K562 (cell line): Measurements from ENCODE around the gene GAL3ST1. TPM values are rescaled to one million over a fixed set of nuclear protein-coding genes. Genes with fewer than 3 reads are reported as not detected.

ENCODE experiments used
- ARID2 ChIP-seq: fragments of 450-650 bp; IDR thresholded peaks from 2 replicates; pipeline ENCODE4 v1.6.1; 2017; ENCODE audit warnings: antibody characterized with exemption, mild to moderate bottlenecking
- CTCFL ChIP-seq: IDR thresholded peaks from 2 replicates; pipeline ENCODE4 v1.6.1; 2011; ENCODE audit warnings: borderline replicate concordance, low read depth, mild to moderate bottlenecking, moderate library complexity, low read length; ENCODE audit not compliant: insufficient read depth, poor library complexity, severe bottlenecking
- E2F4 ChIP-seq: sonication (generic); formaldehyde crosslinking; IDR thresholded peaks from 2 replicates; pipeline ENCODE4 v1.8.0; 2022; ENCODE audit warnings: mild to moderate bottlenecking, low read depth, missing genetic modification reagents
- GABPA ChIP-seq: fragments of 200-800 bp; sonication (Bioruptor generic); conservative IDR thresholded peaks from 2 replicates; pipeline ENCODE4 v1.6.1; 2016; ENCODE audit warnings: low read depth, missing genetic modification characterization, missing compliant biosample characterization
- GABPB2 ChIP-seq: fragments of 250-450 bp; sonication (Bioruptor Pico); conservative IDR thresholded peaks from 2 replicates; pipeline ENCODE4 v1.5.1; 2021; ENCODE audit warnings: mild to moderate bottlenecking
- HES1 ChIP-seq: fragments of 450-650 bp; IDR thresholded peaks from 2 replicates; pipeline ENCODE4 v1.6.1; 2016; ENCODE audit warnings: low read depth, mild to moderate bottlenecking, moderate library complexity
- HOXB6 ChIP-seq: fragments of 250-450 bp; sonication (Bioruptor Pico); IDR thresholded peaks from 2 replicates; pipeline ENCODE4 v1.5.1; 2022; ENCODE audit warnings: mild to moderate bottlenecking, borderline replicate concordance
- LEF1 ChIP-seq: fragments of 450-650 bp; IDR thresholded peaks from 2 replicates; pipeline ENCODE4 v1.6.1; 2016; ENCODE audit warnings: mild to moderate bottlenecking
- MCM7 ChIP-seq, 2 experiments: fragments of 450-650 bp; IDR thresholded peaks; 2 replicates each; pipeline ENCODE4 v1.6.1; 2016 to 2018
- NFIX ChIP-seq: fragments of 250-450 bp; sonication (Bioruptor Pico); IDR thresholded peaks from 2 replicates; pipeline ENCODE4 v1.4.0; 2020; ENCODE audit warnings: low read depth, mild to moderate bottlenecking, moderate library complexity
- POLR2H ChIP-seq: IDR thresholded peaks from 2 replicates; pipeline ENCODE4 v1.6.1; 2016; ENCODE audit warnings: missing genetic modification characterization, low read depth, mild to moderate bottlenecking, control low read depth, missing compliant biosample characterization, moderate library complexity
- PTRF ChIP-seq: fragments of 450-650 bp; IDR thresholded peaks from 2 replicates; pipeline ENCODE4 v1.6.1; 2016; ENCODE audit warnings: mild to moderate bottlenecking, missing genetic modification characterization, missing compliant biosample characterization
- SPI1 ChIP-seq: IDR thresholded peaks from 2 replicates; pipeline ENCODE4 v1.6.1; 2011; ENCODE audit warnings: low read depth, low read length, control low read depth, borderline replicate concordance
- STAT6 ChIP-seq: sonication (generic); formaldehyde crosslinking; IDR thresholded peaks from 2 replicates; pipeline ENCODE4 v1.8.1; 2023; ENCODE audit warnings: mild to moderate bottlenecking, missing genetic modification reagents
- SUPT5H ChIP-seq: fragments of 450-650 bp; IDR thresholded peaks from 2 replicates; pipeline ENCODE4 v1.6.1; 2016
- ZFPM2 ChIP-seq: fragments of 250-450 bp; sonication (Bioruptor Pico); IDR thresholded peaks from 2 replicates; pipeline ENCODE4 v1.5.1; 2022; ENCODE audit warnings: mild to moderate bottlenecking
- ZKSCAN3 ChIP-seq: fragments of 250-450 bp; sonication (Bioruptor Pico); IDR thresholded peaks from 2 replicates; pipeline ENCODE4 v1.4.0; 2020
- ZNF212 ChIP-seq: fragments of 450-650 bp; formaldehyde crosslinking; IDR thresholded peaks from 2 replicates; pipeline ENCODE4 v1.4.0; 2020; ENCODE audit warnings: mild to moderate bottlenecking
- ZNF274 ChIP-seq: IDR thresholded peaks from 2 replicates; pipeline ENCODE4 v1.6.1; 2011; ENCODE audit warnings: low read depth, mild to moderate bottlenecking, low read length, moderate library complexity, borderline replicate concordance
- ZNF282 ChIP-seq: sonication (generic); formaldehyde crosslinking; IDR thresholded peaks from 2 replicates; pipeline ENCODE4 v1.8.1; 2023; ENCODE audit warnings: missing genetic modification reagents
- ZNF316 ChIP-seq: fragments of 450-650 bp; IDR thresholded peaks from 2 replicates; pipeline ENCODE4 v1.6.1; 2016
- ZNF445 ChIP-seq: fragments of 250-450 bp; sonication (Bioruptor Pico); IDR thresholded peaks from 2 replicates; pipeline ENCODE4 v1.4.0; 2020; ENCODE audit warnings: low read depth, mild to moderate bottlenecking, moderate library complexity
- ZNF584 ChIP-seq: fragments of 200-800 bp; sonication (Bioruptor generic); IDR thresholded peaks from 2 replicates; pipeline ENCODE4 v1.6.1; 2016; ENCODE audit warnings: low read depth, mild to moderate bottlenecking, missing genetic modification characterization, missing compliant biosample characterization
- polyA plus RNA-seq, 8 experiments: library from polyadenylated mRNA; depleted of rRNA in 4 of 8; stranded (reverse) in 5 of 8; unstranded in 3 of 8; fragments of >200 nt; fragmentation: Nextera tagmentation in 2 of 8; fragmentation: Illumina TruSeq in 1 of 8; extraction: Ambion mirVana in 2 of 8; extraction: Trizol in 1 of 8; gene quantifications; 2 replicates each; pipeline versions ENCODE4 v1.2.1 to v1.2.3, GENCODE V29; 2011 to 2014; ENCODE audit warnings: inconsistent platforms in 1 of 8, missing spikeins in 1 of 8
- total RNA-seq, 7 experiments: library from RNA; depleted of rRNA in 6 of 7; stranded (reverse); fragments of >200 nt in 6 of 7; fragmentation: Illumina TruSeq in 2 of 7; extraction: Trizol in 2 of 7; gene quantifications; 2 replicates each; pipeline versions ENCODE4 v1.2.1 to v1.2.3, GENCODE V29; 2011 to 2021; ENCODE audit warnings: low replicate concordance in 1 of 7

The GAL3ST1 gene
- total and polyA plus RNA-seq, 9 of the 15 experiments (the other 6 are each of a cell fraction or from before 2014, with no cell fraction given): 0.03 to 1.9 (median 0.33) TPM; not detected in 1

GRCh38 chr22:30605449-30606110 is 31.1 kb upstream of the GAL3ST1 start (continued):
- TF ChIP-seq NFIX: no peak
- no peak for TF ChIP-seq ZNF584 (CRISPR knock-in tag)
- no peak for TF ChIP-seq ZNF316
- no peak for TF ChIP-seq ZNF274
- no peak for TF ChIP-seq GABPB2 (CRISPR knock-in tag)
- no peak for TF ChIP-seq LEF1
- no peak for TF ChIP-seq ARID2
- no peak for TF ChIP-seq POLR2H
- no peak for TF ChIP-seq ZNF282
- no peak for TF ChIP-seq ZNF445 (CRISPR knock-in tag)
- no peak for TF ChIP-seq HOXB6 (CRISPR knock-in tag)
- TF ChIP-seq STAT6 (CRISPR knock-in tag): no peak
- TF ChIP-seq HES1: no peak
- no peak for TF ChIP-seq E2F4 (CRISPR knock-in tag)
- no peak for TF ChIP-seq SUPT5H
- no peak for TF ChIP-seq ZKSCAN3 (CRISPR knock-in tag)
- no peak for TF ChIP-seq ZFPM2 (CRISPR knock-in tag)
- no peak for TF ChIP-seq MCM7 (IDR thresholded peaks at IDR 0.05)
- TF ChIP-seq CTCFL: peak; percentile 17
- TF ChIP-seq GABPA (tag): peak; percentile 50; the same call in 1 of the 2 replicates
- no peak for TF ChIP-seq SPI1
- no peak for TF ChIP-seq ZNF212 (CRISPR knock-in tag)
- TF ChIP-seq PTRF: no peak
